ENCODE measurements around the gene SDK2.
A peak's percentile ranks its signal among the peaks of the same experiment; 100 is the strongest.

SDK2 gene

GRCh38 chr17:73653810-73654209, 9.6 kb upstream of the SDK2 start:
- DNase-seq (ENCODE audit: low spot score), result no peak

- DNase-seq (ENCODE audit: low spot score), result no peak
Measured at GRCh38 chr17:73652886-73653480, 8.7 kb upstream of the SDK2 start.

GRCh38 chr17:73650617-73651200, 6.5 kb upstream of the SDK2 start:
- no peak for DNase-seq (ENCODE audit: low spot score)

GRCh38 chr17:73650140-73650539, 5.9 kb upstream of the SDK2 start:
- no peak for DNase-seq (ENCODE audit: low spot score)

- no peak for DNase-seq (ENCODE audit: low spot score)
Measured at GRCh38 chr17:73648974-73649373, 4.7 kb upstream of the SDK2 start.

- no peak for DNase-seq (ENCODE audit: low spot score)
Measured at GRCh38 chr17:73648543-73648820, 4.2 kb upstream of the SDK2 start.

GRCh38 chr17:73647772-73648542, 3.7 kb upstream of the SDK2 start:
- DNase-seq (ENCODE audit: low spot score), result no peak

- no peak for DNase-seq (ENCODE audit: low spot score)
Measured at GRCh38 chr17:73647301-73647695, 3.1 kb upstream of the SDK2 start.

- no peak for DNase-seq (ENCODE audit: low spot score)
Measured at GRCh38 chr17:73646409-73647300, 2.4 kb upstream of the SDK2 start.

- DNase-seq (ENCODE audit: low spot score), result peak; percentile 61
Measured at GRCh38 chr17:73645050-73645871, 1.0 kb upstream of the SDK2 start.

- DNase-seq (ENCODE audit: low spot score), result no peak
Measured at GRCh38 chr17:73643852-73644144, 447 bp downstream of the SDK2 start.

GRCh38 chr17:73643001-73643851, 1.0 kb downstream of the SDK2 start:
- DNase-seq (ENCODE audit: low spot score), result peak; percentile 46

- no peak for DNase-seq (ENCODE audit: low spot score)
Measured at GRCh38 chr17:73642659-73643000, 1.6 kb downstream of the SDK2 start.

- DNase-seq (ENCODE audit: low spot score), result no peak
Measured at GRCh38 chr17:73641826-73642600, 2.2 kb downstream of the SDK2 start.

GRCh38 chr17:73640691-73641090, 3.6 kb downstream of the SDK2 start:
- no peak for DNase-seq (ENCODE audit: low spot score)

- DNase-seq (ENCODE audit: low spot score), result no peak
Measured at GRCh38 chr17:73639932-73640331, 4.3 kb downstream of the SDK2 start.

- DNase-seq (ENCODE audit: low spot score), result no peak
Measured at GRCh38 chr17:73639322-73639721, 4.9 kb downstream of the SDK2 start.

- DNase-seq (ENCODE audit: low spot score), result no peak
Measured at GRCh38 chr17:73638556-73638955, 5.7 kb downstream of the SDK2 start.

- DNase-seq (ENCODE audit: low spot score), result no peak
Measured at GRCh38 chr17:73637866-73638265, 6.4 kb downstream of the SDK2 start.

- no peak for DNase-seq (ENCODE audit: low spot score)
Measured at GRCh38 chr17:73635101-73635817, 9.0 kb downstream of the SDK2 start.

Measured in AG08396 (cell line).